GM12865 (cell line): ENCODE measurements around the gene DYNC2H1.
A peak's percentile ranks its signal among the peaks of the same experiment; 100 is the strongest.

ENCODE experiments used
- DNase-seq: peaks from one replicate; pipeline ENCODE4 v3.0.0; 2010; ENCODE audit warnings: low read depth
- H3K4me3 ChIP-seq: 2 replicates; pipeline ENCODE4 v1.5.1; 2011; ENCODE audit warnings: mild to moderate bottlenecking, low read depth, low read length, control low read depth
- TF ChIP-seq, protein P1 (sequence below): IDR thresholded peaks from 2 replicates; pipeline ENCODE4 v1.5.1; 2011; ENCODE audit warnings: low read length, control low read depth, low read depth, inconsistent platforms; ENCODE audit not compliant: insufficient read depth; ENCODE audit errors: missing control alignments

DYNC2H1 gene

DNA sequence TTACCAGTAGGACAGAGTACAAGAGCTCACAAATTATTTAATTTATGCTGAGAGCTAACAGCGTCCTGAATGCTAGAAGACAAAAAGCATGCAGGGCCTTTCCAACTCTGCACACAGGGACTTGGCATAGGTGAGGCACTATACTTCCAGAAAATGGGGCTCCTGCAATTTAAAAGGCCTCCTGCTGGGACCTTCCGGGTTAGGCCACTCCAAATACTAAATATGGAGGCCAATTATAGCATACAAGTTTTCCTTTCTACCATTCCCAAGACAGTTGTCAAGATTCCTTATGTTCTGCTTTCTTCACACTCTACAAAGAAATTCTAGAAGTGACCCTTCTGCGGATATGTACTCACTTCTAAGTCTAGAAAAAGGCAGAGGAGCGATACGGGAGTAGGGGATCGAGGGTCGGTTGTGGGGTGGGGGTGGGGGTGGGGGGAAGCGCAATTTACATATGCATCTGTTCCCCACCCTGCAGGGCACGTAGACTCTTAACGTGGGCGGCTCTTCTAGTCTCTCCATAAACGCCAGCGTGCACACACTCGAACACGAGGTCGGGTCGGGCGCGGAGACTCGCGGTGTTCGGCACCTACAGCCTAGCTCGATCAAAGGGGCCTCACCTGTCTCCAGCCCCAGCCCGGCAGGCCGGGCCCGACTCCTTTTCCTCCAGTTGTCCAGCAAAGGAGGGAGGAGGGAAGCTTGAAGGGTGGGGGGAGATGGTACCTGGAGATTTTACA, 18.0 kb upstream of the DYNC2H1 start:
- DNase-seq, result peak; percentile 59
- H3K4me3 ChIP-seq, result peak overlapping the region; percentile 94
- TF ChIP-seq, protein P1, sequence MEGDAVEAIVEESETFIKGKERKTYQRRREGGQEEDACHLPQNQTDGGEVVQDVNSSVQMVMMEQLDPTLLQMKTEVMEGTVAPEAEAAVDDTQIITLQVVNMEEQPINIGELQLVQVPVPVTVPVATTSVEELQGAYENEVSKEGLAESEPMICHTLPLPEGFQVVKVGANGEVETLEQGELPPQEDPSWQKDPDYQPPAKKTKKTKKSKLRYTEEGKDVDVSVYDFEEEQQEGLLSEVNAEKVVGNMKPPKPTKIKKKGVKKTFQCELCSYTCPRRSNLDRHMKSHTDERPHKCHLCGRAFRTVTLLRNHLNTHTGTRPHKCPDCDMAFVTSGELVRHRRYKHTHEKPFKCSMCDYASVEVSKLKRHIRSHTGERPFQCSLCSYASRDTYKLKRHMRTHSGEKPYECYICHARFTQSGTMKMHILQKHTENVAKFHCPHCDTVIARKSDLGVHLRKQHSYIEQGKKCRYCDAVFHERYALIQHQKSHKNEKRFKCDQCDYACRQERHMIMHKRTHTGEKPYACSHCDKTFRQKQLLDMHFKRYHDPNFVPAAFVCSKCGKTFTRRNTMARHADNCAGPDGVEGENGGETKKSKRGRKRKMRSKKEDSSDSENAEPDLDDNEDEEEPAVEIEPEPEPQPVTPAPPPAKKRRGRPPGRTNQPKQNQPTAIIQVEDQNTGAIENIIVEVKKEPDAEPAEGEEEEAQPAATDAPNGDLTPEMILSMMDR, result no peak

DNA sequence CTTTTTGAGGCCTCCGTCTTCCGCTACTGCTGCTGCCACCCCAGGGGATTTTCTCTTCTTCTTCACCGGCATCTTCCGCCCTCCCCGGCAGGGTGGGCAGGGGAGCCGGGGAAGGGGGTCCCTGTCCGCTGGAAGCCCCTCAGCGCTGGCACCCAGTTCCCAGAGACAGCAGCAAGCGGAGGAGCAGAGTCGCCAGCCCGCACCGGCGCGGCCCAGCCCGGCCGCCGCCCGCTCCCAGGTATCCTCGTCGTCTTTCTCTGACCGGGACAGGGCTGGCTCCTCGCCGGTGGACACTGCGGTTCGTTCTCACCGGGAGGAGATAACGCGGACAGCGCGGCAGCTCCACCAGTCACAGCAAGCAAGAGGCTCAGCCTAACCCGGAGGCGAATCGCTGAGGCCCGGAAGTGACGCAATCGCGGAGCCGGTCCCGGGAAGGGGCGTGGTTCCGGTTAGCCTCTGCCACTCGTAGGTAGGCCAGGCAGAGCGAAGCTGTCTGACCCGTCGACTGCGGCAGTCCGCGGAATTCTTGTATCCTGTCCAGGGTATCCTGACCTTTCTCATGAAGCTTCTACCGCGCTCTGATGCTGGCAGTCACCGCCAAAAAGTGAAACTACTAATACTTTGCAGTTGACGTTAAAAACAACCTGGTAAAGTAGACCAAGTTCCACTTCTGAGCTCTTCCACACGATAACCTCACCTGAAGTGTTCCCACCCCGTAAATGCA, 17.3 kb upstream of the DYNC2H1 start, which contains the start of gene DCUN1D5:
DCUN1D5 (minus strand) TSS at position 360 of the 724 bp plus-strand sequence; CDS start at position 72, 288 bp downstream.
- peak; percentile 95 for DNase-seq
- TF ChIP-seq, protein P1, result no peak
- peak within 1 kb of the TSS; percentile 94 for H3K4me3 ChIP-seq

DNA sequence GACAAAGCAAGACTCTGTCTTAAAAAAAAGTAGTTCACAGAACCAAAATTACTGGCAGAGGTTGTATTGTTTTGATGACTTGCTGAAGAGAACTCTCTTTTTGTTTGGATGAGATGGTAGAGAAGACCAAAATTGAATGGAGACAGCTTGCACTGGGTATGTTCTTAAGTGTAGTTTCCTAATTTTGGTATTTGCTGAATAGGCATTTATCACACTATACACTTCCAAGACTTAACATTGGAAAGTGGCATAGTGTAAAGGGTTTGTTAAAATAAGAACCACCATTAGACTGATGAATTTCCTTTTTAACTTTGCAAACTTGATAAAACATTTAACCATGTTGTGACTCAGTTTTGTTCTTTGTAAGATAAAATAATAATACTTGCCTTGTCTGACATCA, 11.9 kb upstream of the DYNC2H1 start:
- H3K4me3 ChIP-seq, result no peak overlapping the region
- TF ChIP-seq, protein P1, result no peak
- DNase-seq, result no peak

DNA sequence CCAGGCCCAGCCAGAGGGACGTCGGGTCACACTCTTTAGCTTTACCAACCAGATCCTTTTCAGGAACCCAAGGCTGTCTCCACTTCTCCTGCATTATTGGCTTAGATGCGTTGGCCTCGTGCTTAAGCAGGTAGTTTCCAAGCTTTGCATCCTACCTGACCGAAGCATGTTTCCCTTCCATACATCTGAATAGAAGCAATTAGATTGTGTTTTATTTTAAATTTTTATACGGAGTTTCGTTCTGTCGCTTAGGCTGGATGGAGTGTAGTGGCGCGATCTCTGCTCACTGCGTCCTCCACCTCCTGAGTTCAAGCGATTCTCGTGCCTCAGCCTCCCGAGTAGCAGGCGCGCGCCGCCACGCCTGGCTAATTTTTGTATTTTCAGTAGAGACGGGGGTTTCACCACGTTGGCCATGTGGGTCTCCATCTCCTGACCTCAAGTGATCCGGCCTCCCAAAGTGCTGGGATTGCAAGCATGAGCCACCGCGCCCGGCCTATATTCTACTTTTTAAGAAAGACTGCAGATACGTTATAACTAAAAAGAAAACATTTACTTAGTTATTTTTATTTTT, 677 bp downstream of the DYNC2H1 start:
- TF ChIP-seq, protein P1, result no peak
- peak overlapping the region; percentile 61 for H3K4me3 ChIP-seq
- DNase-seq, result no peak

DNA sequence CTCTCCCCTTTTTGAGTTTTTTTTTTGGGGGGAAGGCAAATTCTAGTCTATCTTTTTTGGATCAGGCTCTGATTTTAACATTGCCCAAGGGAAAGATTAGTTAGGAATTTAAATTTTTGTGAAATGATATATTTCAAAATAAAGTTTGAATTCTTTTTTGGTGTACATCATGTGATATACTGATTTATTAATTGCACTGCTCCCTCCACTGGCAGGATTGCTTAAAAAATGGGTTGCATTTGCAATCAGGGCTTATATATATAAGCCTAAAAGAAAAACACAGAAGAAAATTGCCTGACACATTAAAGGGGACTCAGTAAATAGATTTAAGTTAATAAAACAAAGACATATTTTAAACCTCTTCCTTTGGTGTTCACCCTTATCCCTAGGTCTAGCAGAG, 1.2 kb downstream of the DYNC2H1 start:
- no peak overlapping the region for H3K4me3 ChIP-seq
- no peak for DNase-seq
- TF ChIP-seq, protein P1, result no peak

DNA sequence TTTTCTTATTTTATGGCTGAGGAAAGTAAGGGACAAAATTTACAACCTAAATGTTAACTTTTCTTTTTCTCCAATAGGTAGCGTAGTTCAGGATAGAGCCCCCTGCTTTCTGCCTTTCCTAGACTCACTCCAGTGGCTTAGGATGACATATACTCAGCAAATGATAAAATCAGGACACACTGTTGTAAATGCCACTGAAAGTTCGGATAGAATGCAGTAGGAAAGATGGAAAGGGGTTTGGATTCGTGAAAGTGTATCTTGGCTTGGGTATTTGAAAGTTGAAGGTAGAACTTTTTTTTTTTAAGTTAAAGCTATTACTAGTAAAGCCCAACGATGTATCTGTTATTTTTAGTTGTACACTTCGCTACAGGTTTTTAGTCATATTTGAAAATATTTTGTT, 2.2 kb downstream of the DYNC2H1 start:
- no peak for DNase-seq
- TF ChIP-seq, protein P1, result no peak
- H3K4me3 ChIP-seq, result no peak overlapping the region
